Measurements from ENCODE around the gene RASSF3. TPM values are rescaled to one million over a fixed set of nuclear protein-coding genes. Genes with fewer than 3 reads are reported as not detected.
"Not testable (repeated sequence)": the region's sequence is repeated elsewhere in the genome, so short reads cannot be mapped to it uniquely, and the experiment has no call there.

Gene RASSF3
- total and polyA plus RNA-seq, 2 donors, result 9.4 to 22.8 TPM

GRCh38 chr12:64653907-64654306 is 43.6 kb downstream of the RASSF3 start:
- not testable (repeated sequence) for H3K4me1 ChIP-seq (ENCODE audit: control insufficient read depth in 2 of 2, insufficient read depth in 2 of 2, low read length in 2 of 2); DNase-seq (ENCODE audit: low read depth in 6 of 9, low spot score in 9 of 9); H3K4me3 ChIP-seq (ENCODE audit: low read length in 2 of 2); H3K9me3 ChIP-seq (ENCODE audit: control insufficient read depth in 2 of 2, insufficient read depth in 1 of 2, low read length in 1 of 2); H3K36me3 ChIP-seq (ENCODE audit: control insufficient read depth in 2 of 2, insufficient read depth in 2 of 2, low read length in 1 of 2); H3K27me3 ChIP-seq (ENCODE audit: control insufficient read depth in 2 of 2, insufficient read depth in 1 of 2, low read length in 1 of 2); H3K27ac ChIP-seq (ENCODE audit: low read depth in 1 of 2, low read length in 1 of 2)
- 99% methylated on average over 2 of the region's 2 CpGs for WGBS

- Histone ChIP-seq H3K27me3 (ENCODE audit: control insufficient read depth in 2 of 2, insufficient read depth in 1 of 2, low read length in 1 of 2) (no peaks in the 10 kb centered on the region), H3K36me3 (ENCODE audit: control insufficient read depth in 2 of 2, insufficient read depth in 2 of 2, low read length in 1 of 2) (no peaks in the 10 kb centered on the region), H3K4me1 (ENCODE audit: control insufficient read depth in 2 of 2, insufficient read depth in 2 of 2, low read length in 2 of 2) (no peaks in the 10 kb centered on the region), H3K4me3 (ENCODE audit: low read length in 2 of 2) (no peak overlapping the region), H3K27ac (ENCODE audit: low read depth in 1 of 2, low read length in 1 of 2) (no peak overlapping the region), H3K9me3 (ENCODE audit: control insufficient read depth in 2 of 2, insufficient read depth in 1 of 2, low read length in 1 of 2) (no peaks in the 10 kb centered on the region)
- WGBS, result 97% methylated on average over 3 of the region's 3 CpGs
- DNase-seq (ENCODE audit: low read depth in 6 of 9, low spot score in 9 of 9), result no peak
Measured at GRCh38 chr12:64655141-64655540, 44.8 kb downstream of the RASSF3 start.

GRCh38 chr12:64656429-64656828 is 46.1 kb downstream of the RASSF3 start:
- H3K4me1 ChIP-seq (ENCODE audit: control insufficient read depth in 2 of 2, insufficient read depth in 2 of 2, low read length in 2 of 2), result no peaks in the 10 kb centered on the region
- H3K27ac ChIP-seq (ENCODE audit: low read depth in 1 of 2, low read length in 1 of 2), result no peak overlapping the region
- no peaks in the 10 kb centered on the region for H3K36me3 ChIP-seq (ENCODE audit: control insufficient read depth in 2 of 2, insufficient read depth in 2 of 2, low read length in 1 of 2)
- DNase-seq (ENCODE audit: low read depth in 6 of 9, low spot score in 9 of 9), result no peak
- WGBS, result 96% methylated on average over 1 of the region's 1 CpG
- no peaks in the 10 kb centered on the region for H3K27me3 ChIP-seq (ENCODE audit: control insufficient read depth in 2 of 2, insufficient read depth in 1 of 2, low read length in 1 of 2)
- H3K4me3 ChIP-seq (ENCODE audit: low read length in 2 of 2), result no peak overlapping the region
- no peaks in the 10 kb centered on the region for H3K9me3 ChIP-seq (ENCODE audit: control insufficient read depth in 2 of 2, insufficient read depth in 1 of 2, low read length in 1 of 2)

- Histone ChIP-seq H3K27ac (ENCODE audit: low read depth in 1 of 2, low read length in 1 of 2) (no peak overlapping the region), H3K4me1 (ENCODE audit: control insufficient read depth in 2 of 2, insufficient read depth in 2 of 2, low read length in 2 of 2) (no peaks in the 10 kb centered on the region), H3K36me3 (ENCODE audit: control insufficient read depth in 2 of 2, insufficient read depth in 2 of 2, low read length in 1 of 2) (no peaks in the 10 kb centered on the region), H3K9me3 (ENCODE audit: control insufficient read depth in 2 of 2, insufficient read depth in 1 of 2, low read length in 1 of 2) (no peaks in the 10 kb centered on the region), H3K27me3 (ENCODE audit: control insufficient read depth in 2 of 2, insufficient read depth in 1 of 2, low read length in 1 of 2) (no peaks in the 10 kb centered on the region), H3K4me3 (ENCODE audit: low read length in 2 of 2) (no peak overlapping the region)
- no peak for DNase-seq (ENCODE audit: low read depth in 6 of 9, low spot score in 9 of 9)
- WGBS, result 98% methylated on average over 3 of the region's 3 CpGs
Measured at GRCh38 chr12:64658892-64659481, 48.7 kb downstream of the RASSF3 start.

- H3K9me3 ChIP-seq (ENCODE audit: control insufficient read depth in 2 of 2, insufficient read depth in 1 of 2, low read length in 1 of 2), result no peaks in the 10 kb centered on the region
- no peak for DNase-seq (ENCODE audit: low read depth in 6 of 9, low spot score in 9 of 9)
- H3K27me3 ChIP-seq (ENCODE audit: control insufficient read depth in 2 of 2, insufficient read depth in 1 of 2, low read length in 1 of 2), result no peaks in the 10 kb centered on the region
- no peaks in the 10 kb centered on the region for H3K4me1 ChIP-seq (ENCODE audit: control insufficient read depth in 2 of 2, insufficient read depth in 2 of 2, low read length in 2 of 2)
- no peaks in the 10 kb centered on the region for H3K36me3 ChIP-seq (ENCODE audit: control insufficient read depth in 2 of 2, insufficient read depth in 2 of 2, low read length in 1 of 2)
- no peak overlapping the region for H3K27ac ChIP-seq (ENCODE audit: low read depth in 1 of 2, low read length in 1 of 2)
- no peak overlapping the region for H3K4me3 ChIP-seq (ENCODE audit: low read length in 2 of 2)
- WGBS, result 96% methylated on average over 6 of the region's 6 CpGs
Measured at GRCh38 chr12:64660237-64661018, 50.1 kb downstream of the RASSF3 start.

GRCh38 chr12:64663015-64663414 is 52.7 kb downstream of the RASSF3 start:
- Histone ChIP-seq H3K36me3 (ENCODE audit: control insufficient read depth in 2 of 2, insufficient read depth in 2 of 2, low read length in 1 of 2) (no peaks in the 10 kb centered on the region), H3K27me3 (ENCODE audit: control insufficient read depth in 2 of 2, insufficient read depth in 1 of 2, low read length in 1 of 2) (no peaks in the 10 kb centered on the region), H3K4me3 (ENCODE audit: low read length in 2 of 2) (no peak overlapping the region), H3K27ac (ENCODE audit: low read depth in 1 of 2, low read length in 1 of 2) (no peak overlapping the region), H3K9me3 (ENCODE audit: control insufficient read depth in 2 of 2, insufficient read depth in 1 of 2, low read length in 1 of 2) (no peaks in the 10 kb centered on the region), H3K4me1 (ENCODE audit: control insufficient read depth in 2 of 2, insufficient read depth in 2 of 2, low read length in 2 of 2) (peaks cover 9 to 13% of the 10 kb centered on the region in 2 donors)
- 99% methylated on average over 5 of the region's 5 CpGs for WGBS
- no peak for DNase-seq (ENCODE audit: low read depth in 6 of 9, low spot score in 9 of 9)

GRCh38 chr12:64665514-64665913 is 55.2 kb downstream of the RASSF3 start:
- H3K9me3 ChIP-seq (ENCODE audit: control insufficient read depth in 2 of 2, insufficient read depth in 1 of 2, low read length in 1 of 2), result no peaks in the 10 kb centered on the region
- H3K27ac ChIP-seq (ENCODE audit: low read depth in 1 of 2, low read length in 1 of 2), result no peak overlapping the region
- H3K4me1 ChIP-seq (ENCODE audit: control insufficient read depth in 2 of 2, insufficient read depth in 2 of 2, low read length in 2 of 2), result peaks cover 20 to 36% of the 10 kb centered on the region in 2 donors
- no peaks in the 10 kb centered on the region for H3K36me3 ChIP-seq (ENCODE audit: control insufficient read depth in 2 of 2, insufficient read depth in 2 of 2, low read length in 1 of 2)
- DNase-seq (ENCODE audit: low read depth in 6 of 9, low spot score in 9 of 9), result no peak
- 88% methylated on average over 4 of the region's 4 CpGs for WGBS
- no peak overlapping the region for H3K4me3 ChIP-seq (ENCODE audit: low read length in 2 of 2)
- H3K27me3 ChIP-seq (ENCODE audit: control insufficient read depth in 2 of 2, insufficient read depth in 1 of 2, low read length in 1 of 2), result no peaks in the 10 kb centered on the region

- no peaks in the 10 kb centered on the region for H3K36me3 ChIP-seq (ENCODE audit: control insufficient read depth in 2 of 2, insufficient read depth in 2 of 2, low read length in 1 of 2)
- no peaks in the 10 kb centered on the region for H3K9me3 ChIP-seq (ENCODE audit: control insufficient read depth in 2 of 2, insufficient read depth in 1 of 2, low read length in 1 of 2)
- peaks cover 20 to 44% of the 10 kb centered on the region in 2 donors for H3K4me1 ChIP-seq (ENCODE audit: control insufficient read depth in 2 of 2, insufficient read depth in 2 of 2, low read length in 2 of 2)
- no peak overlapping the region for H3K4me3 ChIP-seq (ENCODE audit: low read length in 2 of 2)
- 72% methylated on average over 3 of the region's 3 CpGs for WGBS
- H3K27ac ChIP-seq (ENCODE audit: low read depth in 1 of 2, low read length in 1 of 2), result peak overlapping the region in 1 of 2 donors; percentile 19
- DNase-seq (ENCODE audit: low read depth in 6 of 9, low spot score in 9 of 9), result no peak
- no peaks in the 10 kb centered on the region for H3K27me3 ChIP-seq (ENCODE audit: control insufficient read depth in 2 of 2, insufficient read depth in 1 of 2, low read length in 1 of 2)
Measured at GRCh38 chr12:64666054-64666914, 56.0 kb downstream of the RASSF3 start.

GRCh38 chr12:64667793-64668192 is 57.5 kb downstream of the RASSF3 start:
- no peak for DNase-seq (ENCODE audit: low read depth in 6 of 9, low spot score in 9 of 9)
- Histone ChIP-seq H3K4me3 (ENCODE audit: low read length in 2 of 2) (no peak overlapping the region), H3K27me3 (ENCODE audit: control insufficient read depth in 2 of 2, insufficient read depth in 1 of 2, low read length in 1 of 2) (no peaks in the 10 kb centered on the region), H3K27ac (ENCODE audit: low read depth in 1 of 2, low read length in 1 of 2) (peak overlapping the region in 1 of 2 donors; percentile 12), H3K36me3 (ENCODE audit: control insufficient read depth in 2 of 2, insufficient read depth in 2 of 2, low read length in 1 of 2) (no peaks in the 10 kb centered on the region), H3K9me3 (ENCODE audit: control insufficient read depth in 2 of 2, insufficient read depth in 1 of 2, low read length in 1 of 2) (no peaks in the 10 kb centered on the region), H3K4me1 (ENCODE audit: control insufficient read depth in 2 of 2, insufficient read depth in 2 of 2, low read length in 2 of 2) (peaks cover 27 to 57% of the 10 kb centered on the region in 2 donors)
- WGBS, result 94% methylated on average over 2 of the region's 2 CpGs

Measured in thymus (tissue), 11 donors.